GM23248 (cell line): ENCODE measurements around the gene R3HCC1L. TPM values are rescaled to one million over a fixed set of nuclear protein-coding genes. Genes with fewer than 3 reads are reported as not detected.

ENCODE experiments used
- DNase-seq: peaks from one replicate; pipeline ENCODE4 v3.0.0-alpha.2; 2015
- H2AFZ ChIP-seq: fragments of 200-600 bp; sonication (generic); 2 replicates; pipeline ENCODE4 v1.6.1; 2016; ENCODE audit warnings: antibody characterized with exemption
- H3F3A ChIP-seq: fragments of 200-600 bp; sonication (generic); 2 replicates; pipeline ENCODE4 v1.6.1; 2016; ENCODE audit warnings: mild to moderate bottlenecking, antibody characterized with exemption, mixed run types; ENCODE audit not compliant: insufficient read depth
- H3K27ac ChIP-seq: fragments of 200-600 bp; sonication (generic); 2 replicates; pipeline ENCODE4 v1.5.1; 2016; ENCODE audit warnings: mild to moderate bottlenecking
- H3K27me3 ChIP-seq: fragments of 200-600 bp; sonication (generic); replicated peaks from 2 replicates; pipeline ENCODE4 v1.6.1; 2016; ENCODE audit warnings: mild to moderate bottlenecking; ENCODE audit not compliant: insufficient read depth
- H3K36me3 ChIP-seq: fragments of 200-600 bp; sonication (generic); 2 replicates; pipeline ENCODE4 v1.6.1; 2016; ENCODE audit warnings: low read depth, mild to moderate bottlenecking
- H3K4me1 ChIP-seq: fragments of 200-600 bp; sonication (generic); 2 replicates; pipeline ENCODE4 v1.6.1; 2016; ENCODE audit warnings: mild to moderate bottlenecking; ENCODE audit not compliant: insufficient read depth
- H3K4me2 ChIP-seq: fragments of 200-600 bp; sonication (generic); one replicate; pipeline ENCODE4 v1.6.1; 2016; ENCODE audit warnings: mild to moderate bottlenecking; ENCODE audit not compliant: unreplicated experiment
- H3K4me3 ChIP-seq: fragments of 200-600 bp; sonication (generic); 2 replicates; pipeline ENCODE4 v1.5.1; 2016; ENCODE audit warnings: mild to moderate bottlenecking
- H3K79me2 ChIP-seq: fragments of 200-600 bp; sonication (generic); 2 replicates; pipeline ENCODE4 v1.6.1; 2016; ENCODE audit warnings: mild to moderate bottlenecking; ENCODE audit not compliant: insufficient read depth
- H3K9ac ChIP-seq: fragments of 200-600 bp; sonication (generic); 2 replicates; pipeline ENCODE4 v1.6.1; 2016; ENCODE audit warnings: mild to moderate bottlenecking
- H3K9me2 ChIP-seq: fragments of 200-600 bp; sonication (generic); 2 replicates; pipeline ENCODE4 v1.6.1; 2016; ENCODE audit warnings: mixed run types, mild to moderate bottlenecking, moderate library complexity; ENCODE audit not compliant: insufficient read depth
- H3K9me3 ChIP-seq: fragments of 200-600 bp; sonication (generic); one replicate; pipeline ENCODE4 v1.6.1; 2017; ENCODE audit warnings: low read depth
- H4K20me1 ChIP-seq: fragments of 200-600 bp; sonication (generic); 2 replicates; pipeline ENCODE4 v1.6.0; 2016; ENCODE audit not compliant: insufficient read depth
- EZH2 ChIP-seq: fragments of 200-600 bp; sonication (generic); IDR thresholded peaks from 2 replicates; pipeline ENCODE4 v1.6.1; 2018; ENCODE audit warnings: antibody characterized with exemption, mild to moderate bottlenecking; ENCODE audit not compliant: insufficient read depth, poor library complexity, severe bottlenecking
- EZH2phosphoT487 ChIP-seq: fragments of 200-600 bp; sonication (generic); IDR thresholded peaks from 2 replicates; pipeline ENCODE4 v1.6.1; 2018; ENCODE audit warnings: antibody characterized with exemption, moderate library complexity, mild to moderate bottlenecking, low read depth; ENCODE audit not compliant: insufficient read depth
- WGBS, 2 experiments: methylation state at CpG; one replicate each; pipeline ENCODE4 v1.1.6; 2015 to 2017; ENCODE audit warnings: low lambda C conversion rate in 2 of 2, low coverage in 1 of 2; ENCODE audit errors: missing lambda C conversion rate in 2 of 2; 5-methylcytosine and 5-hydroxymethylcytosine counted together
- in situ Hi-C: fragments of 300-500 bp; cut with MboI; formaldehyde crosslinking; loops from 2 replicates; pipeline ENCODE4 v1.15.0; 2020
- polyA plus RNA-seq: library from polyadenylated mRNA; unstranded; fragments of >200 nt; fragmentation: Nextera tagmentation; extraction: Ambion mirVana; gene quantifications from 2 replicates; pipeline ENCODE4 v1.2.1, GENCODE V29; 2016
- total RNA-seq: library from RNA; depleted of rRNA; stranded (reverse); fragments of >200 nt; shearing (Covaris generic); gene quantifications from 2 replicates; pipeline ENCODE4 v1.2.3, GENCODE V29; 2014

Gene R3HCC1L
- total and polyA plus RNA-seq, 2 experiments from 2014 or later, result 8.2 to 10.2 TPM

- DNase-seq, result no peak
- in situ Hi-C loops, result no loop called here
- WGBS, 2 experiments, result 95 to 96% methylated on average over 4 of the region's 4 CpGs
- no peak overlapping the region for H3K4me2 ChIP-seq
- H4K20me1 ChIP-seq, result no peaks in the 10 kb centered on the region; the same call in 1 of the 2 replicates
- no peak overlapping the region for H3K4me3 ChIP-seq
- H3K4me1 ChIP-seq, result peaks cover 8% of the 10 kb centered on the region
- H2AFZ ChIP-seq, result no peak overlapping the region
- TF ChIP-seq EZH2, result no peak
- TF ChIP-seq EZH2phosphoT487, result no peak
- peaks cover 7% of the 10 kb centered on the region; the same call in 1 of the 2 replicates for H3F3A ChIP-seq
- H3K79me2 ChIP-seq, result peaks cover 69% of the 10 kb centered on the region
- H3K9ac ChIP-seq, result no peak overlapping the region
- no peaks in the 10 kb centered on the region for H3K9me2 ChIP-seq
- no peaks in the 10 kb centered on the region for H3K9me3 ChIP-seq
- peaks cover 25% of the 10 kb centered on the region for H3K36me3 ChIP-seq
- no peak overlapping the region for H3K27ac ChIP-seq
- H3K27me3 ChIP-seq, result no peaks in the 10 kb centered on the region
Observed at GRCh38 chr10:98231417-98231816, 97.0 kb downstream of the R3HCC1L start.

- peaks cover 41% of the 10 kb centered on the region for H3K36me3 ChIP-seq
- in situ Hi-C loops, result no loop called here
- 23 to 24% methylated on average over 5 of the region's 5 CpGs for WGBS, 2 experiments
Observed at GRCh38 chr10:98235846-98236245, 101.4 kb downstream of the R3HCC1L start.

GRCh38 chr10:98236862-98237261 is 102.4 kb downstream of the R3HCC1L start:
- no peak overlapping the region for H3K27ac ChIP-seq
- H3K9me2 ChIP-seq, result no peaks in the 10 kb centered on the region
- H2AFZ ChIP-seq, result no peak overlapping the region
- H3K36me3 ChIP-seq, result peaks cover 36% of the 10 kb centered on the region
- whole genome bisulfite sequencing, 2 experiments, result 73% methylated on average over 5 of the region's 5 CpGs
- no peak for TF ChIP-seq EZH2
- TF ChIP-seq EZH2phosphoT487, result no peak
- DNase-seq, result no peak
- peaks cover 21% of the 10 kb centered on the region for H3K79me2 ChIP-seq
- H3K4me2 ChIP-seq, result no peak overlapping the region
- no peak overlapping the region for H3K9ac ChIP-seq
- H3K9me3 ChIP-seq, result no peaks in the 10 kb centered on the region
- peaks cover 8% of the 10 kb centered on the region for H3K4me1 ChIP-seq
- in situ Hi-C loops, result no loop called here
- no peaks in the 10 kb centered on the region for H3K27me3 ChIP-seq
- peaks cover 7% of the 10 kb centered on the region for H3F3A ChIP-seq
- H3K4me3 ChIP-seq, result no peak overlapping the region
- no peaks in the 10 kb centered on the region for H4K20me1 ChIP-seq

More at GRCh38 chr10:98235846-98236245, 101.4 kb downstream of the R3HCC1L start:
- H3F3A ChIP-seq, result peaks cover 7% of the 10 kb centered on the region; the same call in 1 of the 2 replicates
- H3K27me3 ChIP-seq, result no peaks in the 10 kb centered on the region
- H4K20me1 ChIP-seq, result no peaks in the 10 kb centered on the region
- H3K9ac ChIP-seq, result no peak overlapping the region
- H3K4me2 ChIP-seq, result no peak overlapping the region
- peaks cover 8% of the 10 kb centered on the region for H3K4me1 ChIP-seq
- no peak for TF ChIP-seq EZH2
- no peak for TF ChIP-seq EZH2phosphoT487
- H3K9me2 ChIP-seq, result no peaks in the 10 kb centered on the region
- peaks cover 31% of the 10 kb centered on the region for H3K79me2 ChIP-seq
- no peak overlapping the region for H3K4me3 ChIP-seq
- no peaks in the 10 kb centered on the region for H3K9me3 ChIP-seq
- no peak overlapping the region for H2AFZ ChIP-seq
- H3K27ac ChIP-seq, result no peak overlapping the region; the same call in 1 of the 2 replicates
- DNase-seq, result peak; percentile 69

- TF ChIP-seq EZH2phosphoT487, result no peak
- TF ChIP-seq EZH2, result no peak
- no peaks in the 10 kb centered on the region for H3K9me2 ChIP-seq
- H3K27ac ChIP-seq, result no peak overlapping the region
- peaks cover 31% of the 10 kb centered on the region for H3K36me3 ChIP-seq
- no peaks in the 10 kb centered on the region for H3K27me3 ChIP-seq
- H3K79me2 ChIP-seq, result peaks cover 8% of the 10 kb centered on the region; the same call in 1 of the 2 replicates
- no peak overlapping the region for H2AFZ ChIP-seq
- in situ Hi-C loops, result no loop called here
- DNase-seq, result no peak
- H4K20me1 ChIP-seq, result no peaks in the 10 kb centered on the region
- H3F3A ChIP-seq, result peaks cover 7% of the 10 kb centered on the region
- 97 to 100% methylated on average over 1 of the region's 1 CpG for WGBS, 2 experiments
- H3K4me2 ChIP-seq, result no peak overlapping the region
- H3K4me3 ChIP-seq, result no peak overlapping the region
- H3K9me3 ChIP-seq, result no peaks in the 10 kb centered on the region
- H3K4me1 ChIP-seq, result peaks cover 8% of the 10 kb centered on the region
- no peak overlapping the region for H3K9ac ChIP-seq
Observed at GRCh38 chr10:98238391-98238790, 103.9 kb downstream of the R3HCC1L start.
